Hepatocyte (in vitro differentiated cells): ENCODE data around the gene ADAMTS12.

ENCODE experiments used
- CTCF ChIP-seq: fragments of 200-600 bp; sonication (generic); IDR thresholded peaks from 2 replicates; pipeline ENCODE4 v1.5.1; 2016; ENCODE audit warnings: antibody characterized with exemption, mild to moderate bottlenecking; ENCODE audit not compliant: poor library complexity
- EZH2 ChIP-seq: fragments of 200-600 bp; sonication (generic); IDR thresholded peaks from 2 replicates; pipeline ENCODE4 v1.6.1; 2016; ENCODE audit warnings: antibody characterized with exemption, mild to moderate bottlenecking, borderline replicate concordance

GRCh38 chr5:33608344-33609041 lies 283.3 kb downstream of the ADAMTS12 start:
- TF ChIP-seq EZH2: no peak
- TF ChIP-seq CTCF: no peak
